HG02852 (cell line): ENCODE results near the gene RPS5.
"Not testable (repeated sequence)": the region's sequence is repeated elsewhere in the genome, so short reads cannot be mapped to it uniquely, and the experiment has no call there.

ENCODE experiments used
- ATAC-seq: cut with Tn5 transposase; IDR thresholded peaks from one replicate; pipeline ENCODE4 v1.9.1; 2021; ENCODE audit warnings: mild to moderate bottlenecking, moderate library complexity; ENCODE audit not compliant: unreplicated experiment

Gene RPS5

GRCh38 chr19:58386576-58387337, at the start of gene RPS5:
Gene RPS5 (plus strand): TSS chr19:58387269. CDS start chr19:58388138, 869 bp downstream.
- peak; percentile 88 for ATAC-seq

GRCh38 chr19:58338336-58338735, 48.7 kb upstream of the RPS5 start:
- no peak for ATAC-seq

GRCh38 chr19:58338825-58339558, 48.1 kb upstream of the RPS5 start:
- no peak for ATAC-seq

- no peak for ATAC-seq
Measured at GRCh38 chr19:58345558-58345957, 41.5 kb upstream of the RPS5 start.

GRCh38 chr19:58346961-58347929, 39.8 kb upstream of the RPS5 start:
- peak; percentile 81 for ATAC-seq

GRCh38 chr19:58348080-58348479, 39.0 kb upstream of the RPS5 start:
- not testable (repeated sequence) for ATAC-seq

GRCh38 chr19:58349590-58349989, 37.5 kb upstream of the RPS5 start:
- ATAC-seq = no peak

- no peak for ATAC-seq
Measured at GRCh38 chr19:58350001-58350861, 36.8 kb upstream of the RPS5 start.

- no peak for ATAC-seq
Measured at GRCh38 chr19:58350871-58351557, 36.1 kb upstream of the RPS5 start.

GRCh38 chr19:58351558-58351878, 35.6 kb upstream of the RPS5 start:
- no peak for ATAC-seq

- no peak for ATAC-seq
Measured at GRCh38 chr19:58351990-58352755, 34.9 kb upstream of the RPS5 start.

GRCh38 chr19:58352760-58353671, 34.1 kb upstream of the RPS5 start, which contains the start of gene A1BG:
Gene A1BG (minus strand): TSS chr19:58353492. CDS start chr19:58353437, 55 bp downstream.
- ATAC-seq = no peak

- no peak for ATAC-seq
Measured at GRCh38 chr19:58353717-58354477, 33.2 kb upstream of the RPS5 start.

- ATAC-seq = no peak
Measured at GRCh38 chr19:58354478-58355030, 32.5 kb upstream of the RPS5 start.

- no peak for ATAC-seq
Measured at GRCh38 chr19:58355215-58355796, 31.8 kb upstream of the RPS5 start.
